ENCODE measurements around the gene SASS6. TPM values are rescaled to one million over a fixed set of nuclear protein-coding genes. Genes with fewer than 3 reads are reported as not detected.

SASS6 gene
- total RNA-seq, 1 experiment from 2014 or later = 9.0 TPM

DNA sequence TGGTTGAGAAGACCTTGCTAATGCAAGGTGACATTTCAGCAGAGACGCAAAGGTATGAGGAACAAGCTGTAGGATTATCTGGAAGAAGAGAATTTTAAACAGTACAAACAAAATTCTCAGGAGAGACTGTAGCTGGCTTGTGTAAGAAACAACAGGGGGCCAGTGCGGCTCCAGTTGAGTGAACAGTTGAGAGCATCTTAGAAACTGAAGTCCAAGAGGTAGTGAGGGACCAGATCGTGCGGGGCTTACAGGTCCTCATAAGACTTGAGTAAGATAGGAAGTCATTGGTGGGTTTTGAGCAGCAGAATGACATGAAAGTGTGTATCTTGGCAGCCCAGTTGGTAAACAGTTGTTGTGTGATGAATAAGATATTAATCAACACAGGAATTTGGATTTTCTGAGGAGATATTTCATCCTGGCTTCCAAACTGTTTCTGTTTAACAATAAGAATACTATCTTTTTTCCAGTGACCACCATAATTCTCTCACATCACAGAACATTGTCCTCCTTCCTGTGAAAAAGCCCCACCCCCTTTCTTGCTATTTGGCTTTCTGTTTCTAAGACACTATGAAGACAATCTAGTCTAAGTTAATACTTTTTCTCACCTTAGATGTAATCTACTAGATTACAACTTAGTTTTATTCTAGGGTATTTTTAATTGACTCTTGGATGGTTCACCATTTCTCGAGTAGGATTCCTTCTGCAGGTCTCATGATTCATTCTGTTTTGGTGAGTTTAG lies 62.4 kb downstream of the SASS6 start:
- Histone ChIP-seq H3K36me3 (ENCODE audit: low read depth, low read length) (peaks cover 51% of the 10 kb centered on the region), H3K9me3 (ENCODE audit: low read length) (no peaks in the 10 kb centered on the region), H3K9ac (ENCODE audit: low read length) (no peak overlapping the region), H3K4me3 (ENCODE audit: low read length) (no peak overlapping the region), H3K79me2 (ENCODE audit: low read length) (no peaks in the 10 kb centered on the region), H3K9me2 (replicated peaks; ENCODE audit: low read length) (no peaks in the 10 kb centered on the region), H3K27me3 (ENCODE audit: low read length) (no peaks in the 10 kb centered on the region), H3F3A (ENCODE audit: low read length, unreplicated experiment) (no peaks in the 10 kb centered on the region), H3K4me2 (ENCODE audit: low read length) (no peak overlapping the region), H4K20me1 (ENCODE audit: low read length) (no peaks in the 10 kb centered on the region), H3K27ac (ENCODE audit: low read length) (no peak overlapping the region), H2AFZ (ENCODE audit: low read length) (no peak overlapping the region), H3K4me1 (ENCODE audit: insufficient read depth, low read length) (no peaks in the 10 kb centered on the region)
- ATAC-seq = no peak
- no TSS peak for BruUV-seq (replicated peaks)
- intact Hi-C loops (cut with micrococcal nuclease) = no loop called here
- no peak for TF ChIP-seq EZH2 (IDR thresholded peaks at IDR 0.05; ENCODE audit: low read length, unreplicated experiment)
- TF ChIP-seq EZH2phosphoT487 (IDR thresholded peaks at IDR 0.05; ENCODE audit: borderline replicate concordance, low read length) = no peak
- TF ChIP-seq CTCF (conservative IDR thresholded peaks at IDR 0.05; ENCODE audit: low read depth, low read length) = no peak
- ChIA-PET POLR2A (ENCODE audit: unreplicated experiment) (no interaction called here), CTCF (interaction anchor here (0.6 kb wide), 1 partner anchor 31 kb away, joined by 14 read pairs; no protein-coding TSS in a partner anchor)
- no peak for DNase-seq

- Histone ChIP-seq H3K9me2 (replicated peaks; ENCODE audit: low read length) (no peaks in the 10 kb centered on the region), H3K79me2 (ENCODE audit: low read length) (no peaks in the 10 kb centered on the region), H3K9ac (ENCODE audit: low read length) (no peak overlapping the region), H3K4me3 (ENCODE audit: low read length) (no peak overlapping the region), H3K27ac (ENCODE audit: low read length) (no peak overlapping the region), H3K36me3 (ENCODE audit: low read depth, low read length) (peaks cover 48% of the 10 kb centered on the region), H3F3A (ENCODE audit: low read length, unreplicated experiment) (no peaks in the 10 kb centered on the region), H4K20me1 (ENCODE audit: low read length) (no peaks in the 10 kb centered on the region), H3K4me1 (ENCODE audit: insufficient read depth, low read length) (no peaks in the 10 kb centered on the region), H2AFZ (ENCODE audit: low read length) (no peak overlapping the region), H3K9me3 (ENCODE audit: low read length) (no peaks in the 10 kb centered on the region), H3K27me3 (ENCODE audit: low read length) (no peaks in the 10 kb centered on the region), H3K4me2 (ENCODE audit: low read length) (no peak overlapping the region)
- intact Hi-C loops (cut with micrococcal nuclease) = no loop called here
- no peak for ATAC-seq
- BruUV-seq (replicated peaks) = no TSS peak
- TF ChIP-seq CTCF (conservative IDR thresholded peaks at IDR 0.05; ENCODE audit: low read depth, low read length) (no peak), EZH2phosphoT487 (IDR thresholded peaks at IDR 0.05; ENCODE audit: borderline replicate concordance, low read length) (no peak), EZH2 (IDR thresholded peaks at IDR 0.05; ENCODE audit: low read length, unreplicated experiment) (no peak)
- no peak for DNase-seq
- ChIA-PET POLR2A (ENCODE audit: unreplicated experiment) (no interaction called here), CTCF (no interaction called here)
Observed at GRCh38 chr1:100065969-100066227, 66.8 kb downstream of the SASS6 start.

DNA sequence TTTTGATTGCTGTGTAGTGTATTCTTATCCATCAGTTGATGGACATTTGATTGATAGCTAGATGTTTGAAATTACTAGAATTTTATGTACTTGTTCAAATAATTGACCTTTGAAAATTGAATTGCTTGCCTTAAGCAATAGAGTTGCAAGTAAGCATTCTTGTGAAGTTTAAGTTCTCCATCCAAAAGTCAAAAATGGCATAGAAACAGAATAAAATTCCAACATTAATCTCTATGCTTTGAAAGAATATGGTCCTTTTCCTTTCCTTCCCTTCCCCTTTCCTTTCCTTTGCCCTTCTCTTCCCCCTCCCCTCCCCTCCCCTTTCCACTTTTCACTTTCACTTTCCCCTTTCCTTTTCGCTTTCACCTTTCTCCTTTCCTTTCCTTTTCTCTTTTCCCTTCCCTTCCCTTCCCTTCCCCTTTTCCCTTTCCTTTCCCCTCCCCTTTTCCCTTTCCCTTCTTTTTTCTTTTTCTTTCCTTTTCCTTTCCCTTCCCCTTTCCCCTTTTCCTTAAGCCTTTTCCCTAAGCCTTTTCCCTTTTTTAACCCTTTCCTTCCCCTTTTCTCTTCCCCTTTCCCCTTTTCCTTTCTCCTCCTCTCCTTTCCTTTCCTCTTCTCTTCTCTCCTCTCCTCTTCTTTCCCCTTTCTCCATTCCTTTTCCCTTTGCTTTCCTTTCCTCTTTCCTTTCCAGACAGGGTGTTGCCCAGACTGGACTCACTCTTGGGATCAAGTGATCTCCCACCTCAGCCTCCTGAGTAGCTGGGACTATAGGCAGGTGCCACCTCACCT lies 67.4 kb downstream of the SASS6 start:
- Histone ChIP-seq H3K9me2 (replicated peaks; ENCODE audit: low read length) (no peaks in the 10 kb centered on the region), H3K9me3 (ENCODE audit: low read length) (no peaks in the 10 kb centered on the region), H2AFZ (ENCODE audit: low read length) (no peak overlapping the region), H4K20me1 (ENCODE audit: low read length) (no peaks in the 10 kb centered on the region), H3K9ac (ENCODE audit: low read length) (no peak overlapping the region), H3K4me3 (ENCODE audit: low read length) (no peak overlapping the region), H3K79me2 (ENCODE audit: low read length) (no peaks in the 10 kb centered on the region), H3K27me3 (ENCODE audit: low read length) (no peaks in the 10 kb centered on the region), H3K4me1 (ENCODE audit: insufficient read depth, low read length) (no peaks in the 10 kb centered on the region), H3K4me2 (ENCODE audit: low read length) (no peak overlapping the region), H3K36me3 (ENCODE audit: low read depth, low read length) (peaks cover 50% of the 10 kb centered on the region), H3F3A (ENCODE audit: low read length, unreplicated experiment) (no peaks in the 10 kb centered on the region), H3K27ac (ENCODE audit: low read length) (no peak overlapping the region)
- DNase-seq = no peak
- CTCF ChIA-PET = no interaction called here
- no peak for ATAC-seq
- POLR2A ChIA-PET (ENCODE audit: unreplicated experiment) = no interaction called here
- TF ChIP-seq EZH2 (IDR thresholded peaks at IDR 0.05; ENCODE audit: low read length, unreplicated experiment) = no peak
- TF ChIP-seq CTCF (conservative IDR thresholded peaks at IDR 0.05; ENCODE audit: low read depth, low read length) = no peak
- TF ChIP-seq EZH2phosphoT487 (IDR thresholded peaks at IDR 0.05; ENCODE audit: borderline replicate concordance, low read length) = no peak
- BruUV-seq (replicated peaks) = no TSS peak
- intact Hi-C loops (cut with micrococcal nuclease) = no loop called here
